Stimulated activated CD4-positive, alpha-beta T cell treated with anti-CD3 and anti-CD28 coated beads, Interleukin-1b, Interleukin-23, amount 100 ng/mL, for 1 hour (primary cell): Measurements from ENCODE around the gene TPO.
"Not testable (repeated sequence)": the region's sequence is repeated elsewhere in the genome, so short reads cannot be mapped to it uniquely, and the experiment has no call there.

Source experiments
- DNase-seq, 2 donors: peaks; one replicate each; pipeline ENCODE4 v3.0.0-alpha.2; 2020; ENCODE audit warnings: low read depth in 2 of 2

The TPO gene

DNA sequence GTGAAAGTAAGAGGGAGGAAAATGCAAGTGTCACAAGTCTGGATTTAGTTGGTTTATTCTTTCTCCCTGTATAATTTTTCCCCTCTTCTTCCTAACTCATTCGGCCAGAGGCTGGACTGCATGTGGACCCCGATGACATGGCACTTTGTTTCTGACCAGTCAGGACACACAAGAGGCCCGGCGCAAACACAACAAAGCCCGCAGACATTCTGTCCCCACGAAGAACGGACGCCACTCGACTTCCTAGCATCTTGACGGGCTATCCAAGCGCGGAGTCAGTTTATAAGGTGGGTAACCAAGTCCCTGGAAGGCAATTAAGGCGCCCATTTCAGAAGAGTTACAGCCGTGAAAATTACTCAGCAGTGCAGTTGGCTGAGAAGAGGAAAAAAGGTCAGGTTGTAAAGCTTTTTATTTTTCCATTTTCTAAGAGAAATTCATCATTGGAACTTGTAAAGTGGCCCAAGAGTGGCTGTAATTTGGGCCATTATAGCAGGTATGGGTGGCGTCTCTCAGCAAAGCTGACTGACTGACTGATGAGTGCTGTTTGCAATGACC is at the start of gene TPO:
TPO (plus strand) TSS at position 308 of the 555 bp plus-strand sequence. CDS start 946 bp downstream, outside the sequence.
- no peak for DNase-seq

DNA sequence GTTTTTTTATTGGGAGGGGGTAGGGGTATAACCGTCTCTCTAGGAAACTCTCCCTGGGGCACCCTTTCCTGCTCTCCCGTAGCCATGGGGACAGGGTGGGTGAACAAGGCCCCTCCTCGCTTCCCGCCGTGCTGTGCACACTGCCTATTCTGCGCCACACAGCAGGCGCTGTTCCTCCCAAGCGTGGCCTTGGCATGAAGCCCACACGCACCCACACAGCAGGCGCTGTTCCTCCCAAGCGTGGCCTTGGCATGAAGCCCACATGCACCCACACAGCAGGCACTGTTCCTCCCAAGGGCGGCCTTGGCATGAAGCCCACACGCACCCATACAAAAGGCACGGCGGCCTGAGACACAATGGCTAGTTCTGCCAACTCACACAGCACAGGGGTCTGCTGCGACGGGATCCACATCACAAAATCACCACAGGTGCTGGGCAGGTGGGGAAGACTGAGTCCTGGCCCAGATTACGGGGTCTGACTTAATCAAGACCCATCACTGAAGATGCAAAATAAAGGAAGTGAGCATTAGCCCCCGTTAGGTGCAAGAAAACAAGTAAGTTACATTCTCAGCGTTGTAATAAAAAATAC is 46.6 kb upstream of the TPO start:
- no peak for DNase-seq

DNA sequence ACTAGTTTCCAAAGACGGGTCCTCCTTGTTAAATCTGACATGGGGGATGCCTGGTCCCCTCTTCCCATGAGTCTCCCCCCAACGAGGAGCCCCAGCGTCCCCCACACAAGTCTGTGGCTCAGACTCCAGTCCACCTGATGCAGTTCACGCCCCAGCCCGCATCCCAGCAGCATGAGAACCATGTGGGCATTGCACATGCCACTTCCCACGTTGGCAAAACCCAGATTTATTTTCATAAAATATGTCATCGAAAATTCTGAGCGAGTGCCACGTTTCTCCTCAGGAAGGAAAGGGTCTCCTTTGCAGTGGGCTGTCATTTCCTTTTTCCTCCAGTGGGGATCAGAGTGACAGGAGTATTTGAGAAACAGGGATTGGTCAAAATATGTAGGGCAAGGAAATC is 45.7 kb upstream of the TPO start:
- DNase-seq, result no peak

DNA sequence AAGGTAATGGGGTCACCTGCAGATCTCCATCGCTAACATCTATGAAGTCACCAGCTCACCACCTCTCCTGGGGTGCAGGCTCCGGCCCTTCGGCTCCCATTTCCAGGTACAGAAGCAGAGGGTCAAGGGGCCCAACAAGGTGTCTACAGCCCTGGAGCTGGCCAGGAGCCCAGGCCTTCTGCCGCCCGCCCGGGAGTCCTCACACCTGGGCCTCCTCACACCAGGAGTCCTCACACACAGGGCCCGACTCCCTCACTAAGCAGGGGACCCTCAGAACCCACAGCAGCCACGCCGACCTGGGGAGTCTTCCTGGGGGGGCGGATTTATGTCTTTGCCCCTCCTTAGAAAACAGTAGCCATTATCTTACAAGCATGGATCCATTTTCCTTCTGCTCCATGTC is 43.4 kb upstream of the TPO start:
- no peak for DNase-seq

DNA sequence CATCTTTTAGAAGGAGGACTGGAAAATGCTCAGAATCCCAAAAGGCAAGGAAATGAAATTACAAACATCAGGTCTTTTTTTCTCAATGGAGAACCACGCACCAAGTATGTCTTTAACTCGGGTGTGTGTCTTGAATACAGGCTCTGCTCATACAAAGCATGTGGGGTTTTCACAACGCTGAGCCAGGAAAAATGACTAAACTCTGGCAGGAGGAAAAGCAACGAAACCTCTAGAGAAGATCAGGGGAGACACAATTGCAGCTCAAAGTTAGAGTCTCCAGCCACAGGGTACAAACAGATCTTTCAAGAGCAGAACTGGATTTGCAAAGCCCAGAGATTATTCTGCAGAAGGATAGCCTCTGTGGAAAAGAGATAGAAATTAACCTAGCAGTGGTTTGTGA is 42.8 kb upstream of the TPO start:
- DNase-seq, result no peak

DNA sequence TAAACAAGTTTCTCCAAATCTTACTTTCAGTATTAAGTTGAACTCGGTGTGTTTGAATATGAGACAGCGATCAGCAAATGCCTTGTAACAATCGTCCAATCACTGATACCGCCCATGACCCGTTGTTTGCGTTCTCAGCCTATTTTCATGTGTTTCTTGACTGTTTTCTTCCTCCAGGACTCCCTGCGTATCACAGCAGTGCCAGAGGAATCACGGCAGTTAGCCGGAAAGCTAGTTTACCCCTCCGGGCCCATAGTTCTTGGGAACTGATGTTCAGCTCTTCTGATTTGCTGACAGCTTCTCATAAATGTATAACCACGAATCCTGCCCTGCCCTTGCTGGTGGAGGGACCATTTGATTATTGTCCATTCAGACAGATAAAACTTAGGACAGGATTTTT is 42.2 kb upstream of the TPO start:
- DNase-seq, result no peak

DNA sequence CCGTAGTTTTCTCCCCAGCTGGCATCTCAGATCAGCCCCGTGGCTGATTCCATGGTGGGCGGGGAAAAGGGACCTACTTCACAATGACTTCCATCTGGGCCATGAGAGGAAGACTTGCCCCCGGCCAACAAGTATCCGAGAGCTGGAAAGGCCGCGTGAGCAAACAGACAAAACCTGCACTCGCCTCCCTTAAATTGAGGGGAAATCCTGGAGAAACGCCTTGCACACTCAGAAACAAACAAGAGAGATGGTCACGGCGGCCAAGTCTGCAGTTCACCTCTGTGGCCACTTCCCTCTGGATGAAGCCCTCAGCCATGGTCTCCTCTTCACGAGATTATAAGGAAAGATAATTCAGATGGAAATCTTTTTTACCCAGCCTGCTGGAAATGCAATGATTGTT is 39.4 kb upstream of the TPO start:
- DNase-seq, result no peak

DNA sequence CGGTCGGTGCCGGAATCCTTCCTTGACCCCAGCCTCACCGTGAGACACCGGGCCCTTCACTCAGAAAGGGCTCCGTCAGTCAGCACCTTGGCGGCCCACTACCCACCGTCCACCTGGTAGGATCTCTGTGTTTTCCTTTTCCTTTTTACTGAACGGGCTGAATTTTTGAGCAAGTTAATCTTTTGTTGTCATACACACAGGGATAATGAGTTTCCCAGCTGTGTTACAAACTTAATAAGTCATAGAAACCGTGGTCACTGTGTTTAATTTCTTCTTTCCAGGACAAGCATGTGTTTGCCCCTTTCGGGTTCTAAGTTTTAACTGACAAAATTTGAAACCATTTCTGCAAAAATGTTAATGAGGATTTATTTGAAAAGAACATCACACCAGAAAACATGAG is 39.0 kb upstream of the TPO start:
- no peak for DNase-seq

DNA sequence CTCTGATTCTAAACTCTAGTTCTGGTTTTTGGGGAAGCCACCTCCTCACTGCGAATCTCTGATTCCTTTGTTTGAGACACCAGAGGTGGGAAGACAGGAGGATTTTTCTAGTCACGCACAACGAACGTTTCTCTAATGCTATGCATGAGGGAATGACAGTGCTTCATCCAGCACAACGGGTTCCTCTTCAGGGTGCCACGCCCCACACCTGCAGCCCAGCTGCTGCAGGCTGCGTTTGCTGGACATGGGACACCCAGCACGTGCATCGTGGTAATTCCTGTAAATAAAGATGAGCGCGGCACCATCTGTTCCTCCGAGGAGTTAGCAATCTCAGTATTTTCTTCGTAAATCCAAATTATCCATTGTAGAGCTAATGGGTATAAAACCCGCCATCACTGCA is 37.5 kb upstream of the TPO start:
- no peak for DNase-seq

DNA sequence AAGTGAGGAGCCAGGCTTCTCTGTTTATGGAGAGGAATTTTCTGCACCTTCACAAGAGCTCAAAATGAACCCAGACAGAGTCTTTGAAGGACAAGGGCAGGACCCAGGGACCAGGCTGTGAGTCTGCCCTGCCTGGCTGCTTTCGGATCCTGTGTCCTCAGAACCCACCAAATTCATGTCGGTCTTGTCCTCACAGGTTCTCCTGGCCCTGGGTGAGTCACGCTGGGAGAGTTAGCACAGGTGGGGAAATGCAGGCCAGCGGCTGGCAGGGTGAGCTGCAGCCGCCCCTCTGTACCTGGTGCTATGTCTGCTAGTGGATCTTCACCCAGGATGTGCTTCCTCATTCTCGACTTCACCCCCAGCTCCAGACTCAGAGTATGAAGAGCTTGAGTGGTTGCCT is 35.8 kb upstream of the TPO start:
- DNase-seq, result no peak

DNA sequence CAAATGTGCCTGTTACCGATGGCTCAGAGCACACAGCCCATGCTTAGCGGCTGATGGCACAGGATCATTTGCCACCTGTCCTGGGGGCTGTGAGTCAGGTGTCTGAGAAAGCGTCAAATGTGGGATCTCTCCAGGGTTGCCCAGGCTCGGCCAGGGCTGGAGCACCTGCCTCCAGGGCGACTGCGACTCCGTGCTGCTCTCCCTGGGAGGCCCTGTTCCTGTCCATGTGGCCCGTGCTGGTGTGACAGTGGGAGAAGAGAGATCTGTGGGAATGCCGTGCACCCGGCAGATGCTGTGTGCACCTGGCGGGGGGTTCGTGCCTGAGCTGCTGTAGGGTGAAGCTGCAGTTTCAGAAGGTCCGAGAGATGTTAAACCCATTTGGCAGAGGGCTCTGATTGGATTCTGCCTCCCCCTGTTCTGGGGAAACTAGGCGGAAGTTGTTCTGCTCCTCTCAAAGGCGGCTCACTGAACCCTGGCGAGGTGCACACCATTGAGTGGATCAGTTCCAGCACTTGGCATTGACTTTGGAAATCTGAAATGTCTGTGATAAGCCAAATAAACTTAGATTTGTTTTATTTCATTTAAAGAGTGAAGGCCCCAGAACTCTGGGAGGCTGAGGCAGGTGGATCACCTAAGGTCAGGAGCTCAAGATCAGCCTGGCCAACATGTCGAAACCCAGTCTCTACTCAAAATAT is 34.7 kb upstream of the TPO start:
- DNase-seq, result no peak

DNA sequence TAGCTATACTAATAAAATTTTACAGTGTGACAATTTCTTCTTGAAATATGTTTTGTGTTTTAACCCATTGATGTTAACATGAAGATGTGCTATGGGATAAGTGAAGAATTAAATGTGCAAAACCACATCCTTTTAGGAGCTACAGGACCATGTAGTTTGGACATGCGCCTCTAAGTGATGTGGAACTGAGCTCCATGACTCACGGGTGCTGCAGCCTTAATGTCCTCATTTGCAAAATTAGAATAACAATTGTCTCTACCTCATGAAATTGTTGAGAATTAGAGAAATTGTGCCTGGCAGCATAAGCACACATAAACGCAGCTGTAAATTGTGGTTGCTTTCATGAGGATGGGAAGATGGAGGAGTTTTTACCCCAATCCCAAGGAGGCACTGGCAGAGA is 31.6 kb upstream of the TPO start:
- no peak for DNase-seq

DNA sequence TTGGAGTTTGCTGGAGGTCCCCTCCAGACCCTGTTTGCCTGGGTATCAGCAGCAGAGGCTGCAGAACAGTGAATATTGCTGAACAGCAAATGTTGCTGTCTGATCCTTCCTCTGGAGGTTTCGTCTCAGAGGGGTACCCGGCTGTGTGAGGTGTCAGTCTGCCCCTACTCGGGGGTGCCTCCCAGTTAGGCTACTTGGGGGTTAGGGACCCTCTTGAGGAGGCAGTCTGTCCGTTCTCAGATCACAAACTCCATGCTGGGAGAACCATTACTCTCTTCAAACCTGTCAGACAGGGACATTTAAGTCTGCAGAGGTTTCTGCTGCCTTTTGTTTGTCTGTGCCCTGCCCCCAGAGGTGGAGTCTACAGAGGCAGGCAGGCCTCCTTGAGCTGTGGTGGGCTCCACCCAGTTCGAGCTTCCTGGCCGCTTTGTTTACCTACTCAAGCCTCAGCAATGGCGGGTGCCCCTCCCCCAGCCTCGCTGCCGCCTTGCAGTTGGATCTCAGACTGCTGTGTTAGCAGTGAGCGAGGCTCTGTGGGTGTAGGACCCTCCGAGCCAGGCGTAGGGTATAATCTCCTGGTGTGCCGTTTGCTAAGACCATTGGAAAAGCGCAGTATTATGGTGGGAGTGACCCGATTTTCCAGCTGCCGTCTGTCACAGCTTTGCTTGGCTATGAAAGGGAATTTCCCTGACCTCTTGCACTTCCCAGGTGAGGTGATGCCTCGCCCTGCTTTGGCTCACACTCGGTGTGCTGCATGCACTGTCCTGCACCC is 25.1 kb upstream of the TPO start:
- not testable (repeated sequence) for DNase-seq

DNA sequence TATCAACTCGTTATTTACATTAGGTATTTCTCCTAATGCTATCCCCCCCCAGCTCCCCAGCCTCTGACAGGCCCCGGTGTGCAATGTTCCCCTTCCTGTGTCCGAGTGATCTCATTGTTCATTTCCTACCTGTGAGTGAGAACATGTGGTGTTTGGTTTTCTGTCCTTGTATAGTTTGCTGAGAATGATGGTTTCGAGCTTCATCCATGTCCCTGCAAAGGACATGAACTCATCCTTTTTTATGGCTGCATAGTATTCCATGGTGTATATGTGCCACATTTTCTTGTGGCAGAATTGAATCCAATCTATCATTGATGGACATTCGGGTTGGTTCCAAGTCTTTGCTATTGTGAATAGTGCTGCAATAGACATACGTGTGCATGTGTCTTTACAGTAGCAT is 23.1 kb upstream of the TPO start:
- DNase-seq, result not testable (repeated sequence)

DNA sequence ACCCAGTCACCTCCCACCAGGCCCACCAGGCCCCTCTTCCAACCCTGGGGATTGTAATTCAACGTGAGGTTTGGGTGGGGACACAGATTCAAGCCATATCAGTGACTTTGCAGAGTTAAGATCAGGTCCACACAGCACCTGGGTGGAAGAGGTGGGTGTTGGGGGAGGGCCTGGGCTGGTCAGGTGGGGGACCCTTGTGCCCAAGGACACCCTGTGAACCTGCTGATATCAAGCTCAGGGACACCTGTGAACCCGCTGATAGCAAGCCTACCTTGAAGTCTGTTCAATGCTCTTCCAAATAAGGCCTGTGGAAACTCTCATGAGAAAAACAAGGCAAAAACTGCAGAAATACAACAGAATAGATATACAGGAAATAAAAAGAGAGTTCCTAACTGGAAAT is 19.9 kb upstream of the TPO start:
- DNase-seq, result no peak

DNA sequence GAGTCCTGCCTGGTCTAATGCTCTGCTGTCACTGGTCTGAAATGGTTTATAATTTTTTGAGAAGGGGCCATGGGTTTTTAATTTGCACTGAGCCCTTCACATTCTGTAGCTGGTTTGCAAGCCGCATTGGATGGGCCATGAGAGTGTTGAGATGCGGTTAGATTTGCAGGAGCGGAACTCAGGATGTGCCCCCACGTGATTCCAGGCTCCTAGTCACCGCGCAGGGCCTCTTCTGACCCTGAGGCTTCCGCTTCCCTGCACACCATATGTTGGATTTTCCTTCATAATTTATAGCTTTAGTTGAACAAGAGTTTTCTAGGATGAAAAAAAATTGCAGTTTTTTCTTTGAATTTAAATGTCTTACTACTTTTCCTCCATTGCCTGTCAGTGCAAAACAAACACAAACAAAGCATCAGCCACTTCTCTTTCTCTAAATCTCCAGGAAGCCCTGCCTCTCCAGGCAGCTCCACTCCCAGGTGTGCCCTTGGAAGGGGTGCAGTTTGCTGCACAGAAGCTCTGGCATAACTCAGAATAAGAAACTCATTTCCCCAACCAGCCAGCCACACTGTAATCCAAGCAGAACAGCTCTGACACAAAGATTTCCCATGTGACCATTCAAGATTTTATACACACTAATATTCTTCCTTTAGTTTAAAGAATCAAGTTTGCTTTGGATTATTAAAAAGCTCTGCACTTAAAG is 18.4 kb upstream of the TPO start:
- no peak for DNase-seq

DNA sequence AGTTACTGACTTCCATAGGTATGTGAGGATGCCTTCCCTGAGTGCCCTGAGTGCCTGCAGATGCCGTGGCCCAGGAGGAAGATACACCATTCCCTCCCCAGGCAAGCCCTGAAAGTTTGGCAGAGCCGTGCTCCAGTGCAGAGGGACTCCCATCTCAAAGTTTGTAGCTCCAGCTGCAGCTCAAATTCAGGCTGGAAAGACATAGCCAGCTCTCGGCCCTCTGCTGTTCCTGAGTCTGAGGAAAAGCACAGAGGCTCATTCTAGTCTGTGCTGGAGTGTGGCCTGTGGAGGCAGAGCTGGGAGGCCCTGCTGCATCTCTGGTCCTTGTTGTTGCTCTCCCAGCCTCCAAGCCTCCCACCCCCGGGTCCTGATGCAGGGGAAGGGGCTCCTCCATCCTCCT is 15.9 kb upstream of the TPO start:
- no peak for DNase-seq

DNA sequence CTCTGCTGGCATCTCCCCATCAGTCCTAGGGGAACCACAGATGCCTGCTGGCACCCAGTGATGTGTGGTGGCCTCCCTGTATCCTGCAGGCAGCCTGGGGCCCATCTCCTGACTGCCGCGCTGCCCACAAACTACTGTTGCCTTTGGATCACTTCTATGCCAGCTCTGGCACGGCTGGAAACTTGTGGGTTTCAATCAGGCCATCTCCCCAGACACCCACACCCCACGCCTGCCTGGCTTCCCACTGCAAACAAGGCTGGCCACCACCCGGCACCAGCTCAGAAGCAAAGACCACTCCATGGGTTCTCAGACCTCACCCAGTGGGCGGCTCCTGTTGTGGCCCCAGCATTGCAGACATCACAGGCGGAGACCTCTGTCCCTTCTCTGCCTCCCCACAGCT is 15.1 kb upstream of the TPO start:
- no peak for DNase-seq

DNA sequence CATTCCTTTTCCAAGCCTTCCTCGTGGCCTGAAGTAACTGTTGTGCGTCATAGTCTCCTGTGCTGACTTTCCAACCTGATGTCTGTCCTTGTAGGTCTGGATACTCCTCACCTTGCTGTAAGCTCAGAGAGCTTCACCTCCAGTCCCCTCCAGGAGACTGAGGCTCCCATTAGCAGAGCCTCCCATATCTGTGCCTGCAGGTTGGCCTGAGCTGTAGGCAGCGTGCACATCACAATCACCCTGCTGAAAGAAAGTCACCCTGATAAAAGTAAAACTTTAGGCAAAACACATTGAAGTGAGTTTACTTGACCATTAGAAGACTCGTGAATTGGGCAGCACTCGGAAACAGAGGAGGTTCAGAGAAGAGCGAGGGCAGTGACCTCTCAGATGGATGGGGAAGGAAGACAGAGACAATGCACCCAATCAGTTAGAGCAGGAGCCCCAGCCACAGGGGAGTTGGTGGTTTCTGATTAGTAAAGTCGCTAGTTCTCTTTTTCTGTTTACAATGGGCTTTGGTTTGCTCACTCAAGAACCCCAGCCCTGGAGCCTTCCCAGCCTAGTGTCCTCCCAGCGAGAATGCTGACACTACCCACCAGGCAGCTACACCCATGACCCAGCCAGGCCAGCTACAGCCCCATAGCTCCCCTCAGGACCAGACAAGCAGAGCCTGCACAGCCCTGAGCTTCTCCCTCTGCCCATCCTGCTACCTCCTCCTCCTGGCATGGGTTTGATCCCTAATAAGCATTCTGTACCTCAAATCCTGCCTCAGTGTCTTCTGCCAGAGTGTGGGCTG is 12.1 kb upstream of the TPO start:
- DNase-seq, result no peak

DNA sequence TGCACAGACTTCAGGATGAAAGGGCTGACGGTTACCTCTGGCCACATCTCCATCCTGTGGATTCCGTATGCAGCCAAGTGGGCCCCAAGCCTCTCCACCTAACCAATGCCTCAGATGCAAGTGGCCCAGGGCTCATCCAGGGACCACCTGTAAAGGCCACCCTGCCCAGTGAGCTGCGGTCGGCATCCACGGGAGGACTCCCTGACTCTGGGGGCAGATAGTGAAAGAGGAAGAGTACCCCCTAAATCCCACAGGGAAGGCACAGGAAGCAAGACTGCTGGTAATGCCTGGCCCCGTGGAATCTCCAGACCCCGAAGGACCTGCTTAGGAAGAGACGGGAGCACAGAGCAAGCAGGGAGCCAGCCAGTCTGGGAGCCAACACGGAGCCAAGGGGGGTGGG is 11.2 kb upstream of the TPO start:
- DNase-seq, result no peak

DNA sequence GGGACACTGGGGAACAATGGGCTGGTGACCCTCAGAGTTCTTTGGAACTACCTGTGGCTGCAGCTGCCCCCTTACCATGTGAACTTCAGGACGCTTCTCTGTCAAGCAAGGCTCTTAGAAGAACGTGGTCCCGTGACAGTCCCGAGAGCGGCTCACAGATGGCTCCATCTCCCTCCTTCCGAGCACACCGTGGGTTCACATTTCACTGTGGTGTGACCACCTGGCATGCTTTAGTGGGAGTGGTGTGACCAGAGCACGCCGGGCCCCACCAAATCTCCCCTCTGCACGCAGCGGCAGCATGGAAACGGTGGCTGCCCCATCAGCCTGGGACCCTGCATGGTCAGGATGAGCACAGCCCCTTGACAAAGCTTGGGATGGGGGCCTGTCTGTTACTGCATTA is 9.7 kb upstream of the TPO start:
- DNase-seq, result no peak

DNA sequence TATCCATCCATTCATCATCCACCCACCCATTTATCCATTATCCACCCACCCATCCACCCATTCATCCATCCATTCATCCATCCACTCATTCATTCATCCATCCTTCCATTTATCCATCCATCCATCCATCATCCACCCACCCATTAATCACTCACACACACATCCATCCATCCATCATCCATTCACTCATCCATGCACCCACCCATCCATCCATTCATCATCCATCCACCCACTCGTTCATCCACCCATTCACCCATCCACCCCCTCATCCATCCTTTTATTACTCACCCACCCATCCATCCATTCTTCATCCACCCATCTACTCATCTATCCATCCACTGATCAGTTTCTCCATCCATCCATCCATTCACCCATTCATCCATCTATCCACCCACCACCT is 8.1 kb upstream of the TPO start:
- no peak for DNase-seq
